Neuron (in vitro differentiated cells): ENCODE measurements around the gene PDLIM5.
"Not testable (repeated sequence)": the region's sequence is repeated elsewhere in the genome, so short reads cannot be mapped to it uniquely, and the experiment has no call there.

Experiments used
- H2AFZ ChIP-seq: one replicate; pipeline ENCODE4 v1.6.1; 2013; ENCODE audit warnings: low read depth, mild to moderate bottlenecking, inconsistent platforms, low read length, moderate library complexity
- H3K27me3 ChIP-seq: one replicate; pipeline ENCODE4 v1.6.1; 2013; ENCODE audit warnings: low read length; ENCODE audit not compliant: insufficient read depth
- H3K36me3 ChIP-seq: one replicate; pipeline ENCODE4 v1.6.1; 2013; ENCODE audit warnings: low read length; ENCODE audit not compliant: insufficient read depth
- H3K4me1 ChIP-seq: one replicate; pipeline ENCODE4 v1.6.1; 2013; ENCODE audit warnings: low read length; ENCODE audit not compliant: insufficient read depth
- H3K4me3 ChIP-seq: 2 replicates; pipeline ENCODE4 v1.5.1; 2013; ENCODE audit warnings: mild to moderate bottlenecking, low read length, moderate library complexity
- H3K9me3 ChIP-seq: one replicate; pipeline ENCODE4 v1.6.1; 2013; ENCODE audit warnings: low read length

The PDLIM5 gene

DNA sequence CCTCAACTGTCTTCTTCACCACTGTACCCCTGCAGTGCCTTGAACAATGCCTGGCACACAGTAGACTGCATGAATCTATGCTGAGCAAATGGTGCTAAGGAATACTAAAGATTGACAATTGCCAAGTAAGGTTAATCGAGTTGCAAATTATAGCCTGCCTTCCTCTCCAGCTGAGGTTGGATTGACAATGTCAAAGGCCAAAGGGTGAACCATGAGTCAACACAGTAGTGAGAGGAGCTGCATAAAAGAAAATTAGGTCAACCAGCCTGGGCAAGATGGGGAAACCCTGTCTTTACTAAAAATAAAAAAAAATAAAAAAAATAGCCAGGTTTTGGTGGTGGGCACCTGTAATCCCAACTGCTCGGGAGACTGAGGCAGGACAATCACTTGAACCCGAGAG is 208.9 kb downstream of the PDLIM5 start:
- Histone ChIP-seq H3K4me3 (no peak overlapping the region), H3K4me1 (no peaks in the 10 kb centered on the region), H3K36me3 (peaks cover 18% of the 10 kb centered on the region), H3K9me3 (no peaks in the 10 kb centered on the region), H2AFZ (no peak overlapping the region), H3K27me3 (no peaks in the 10 kb centered on the region)

DNA sequence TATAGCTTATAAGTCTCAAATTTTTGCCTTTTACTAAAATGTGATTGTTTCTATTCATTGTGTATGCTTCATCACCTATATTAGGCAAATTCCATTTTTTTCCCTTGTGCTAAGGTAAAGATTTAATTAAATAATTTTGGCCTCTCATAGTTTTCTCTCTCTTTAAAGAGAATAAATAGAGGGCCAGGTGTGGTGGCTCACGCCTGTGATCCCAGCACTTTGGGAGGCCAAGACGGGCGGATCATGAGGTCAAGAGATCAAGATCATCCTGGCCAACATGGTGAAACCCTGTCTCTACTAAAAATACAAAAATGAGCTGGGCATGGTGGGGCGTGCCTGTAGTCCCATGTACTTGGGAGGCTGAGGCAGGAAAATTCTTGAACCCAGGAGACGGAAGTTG is 213.3 kb downstream of the PDLIM5 start:
- not testable (repeated sequence) for H3K36me3 ChIP-seq, H3K27me3 ChIP-seq, H3K4me3 ChIP-seq, H3K9me3 ChIP-seq, H2AFZ ChIP-seq, H3K4me1 ChIP-seq

DNA sequence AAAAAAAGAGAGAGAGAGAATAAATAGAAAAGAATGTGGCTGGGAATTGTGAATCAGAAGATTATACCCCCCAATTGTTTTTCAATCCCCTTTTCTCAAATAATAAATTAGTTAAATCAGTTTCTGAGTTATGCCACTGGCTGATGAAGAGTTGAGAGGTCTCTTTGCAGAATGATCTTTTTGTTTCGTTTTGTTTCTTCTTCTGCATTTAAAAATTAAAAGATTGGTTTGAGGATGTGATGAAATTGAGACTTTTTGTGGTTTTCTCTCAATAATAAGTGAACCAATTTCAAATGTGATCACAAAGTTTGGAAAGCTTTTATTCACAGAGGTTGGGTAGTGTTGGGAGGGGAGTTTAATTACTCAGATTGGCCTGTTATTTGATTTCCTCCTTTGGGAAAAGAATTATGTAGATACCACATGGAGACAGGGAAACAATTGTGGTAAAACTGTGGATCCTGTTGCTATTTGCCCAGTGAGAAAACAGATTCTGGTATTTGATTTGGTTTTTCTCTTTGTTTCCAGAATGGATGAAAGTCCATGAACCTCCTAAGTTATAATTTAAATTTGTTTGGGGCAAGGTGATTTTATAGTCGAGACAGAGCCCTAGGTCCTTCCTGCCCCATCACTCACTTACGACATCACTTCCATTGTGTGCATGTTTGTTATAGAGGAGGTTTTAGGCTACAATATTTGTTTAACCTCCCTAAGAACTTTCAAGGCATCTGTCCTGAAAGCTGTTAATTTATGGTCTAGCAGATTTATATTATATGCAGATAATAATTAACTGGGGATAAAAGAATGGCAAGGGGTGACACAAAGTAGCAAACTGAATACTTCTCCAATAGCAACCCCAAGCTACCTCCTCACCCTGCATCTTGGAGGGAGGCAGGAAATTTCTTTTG is 214.0 kb downstream of the PDLIM5 start:
- peaks cover 2% of the 10 kb centered on the region for H3K36me3 ChIP-seq

DNA sequence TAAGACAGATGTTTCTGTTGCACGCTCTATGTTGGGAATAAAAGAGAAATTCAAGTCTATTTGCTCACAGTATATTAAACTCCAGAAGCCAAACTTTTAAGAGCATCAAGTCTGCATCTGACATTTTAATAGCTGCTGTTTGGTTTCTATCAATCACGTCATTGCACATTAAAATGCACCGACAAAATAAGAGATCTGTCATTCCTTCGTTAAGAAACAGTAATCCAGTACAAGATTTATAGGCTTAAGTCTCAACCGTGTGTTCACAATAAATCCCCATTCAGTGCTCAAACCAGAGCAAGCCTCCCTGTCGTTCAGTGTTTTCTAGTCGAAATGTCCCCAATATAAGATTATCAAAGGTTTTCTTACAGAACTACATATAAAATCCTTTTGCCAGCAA is 217.0 kb downstream of the PDLIM5 start:
- no peak overlapping the region for H3K4me3 ChIP-seq
- H3K36me3 ChIP-seq: peaks cover 2% of the 10 kb centered on the region
- H2AFZ ChIP-seq: no peak overlapping the region
- no peaks in the 10 kb centered on the region for H3K4me1 ChIP-seq
- no peaks in the 10 kb centered on the region for H3K27me3 ChIP-seq
- H3K9me3 ChIP-seq: no peaks in the 10 kb centered on the region

More for the DNA sequence above, 214.0 kb downstream of the PDLIM5 start:
- no peaks in the 10 kb centered on the region for H3K4me1 ChIP-seq
- H2AFZ ChIP-seq: no peak overlapping the region
- no peaks in the 10 kb centered on the region for H3K9me3 ChIP-seq
- no peak overlapping the region for H3K4me3 ChIP-seq
- no peaks in the 10 kb centered on the region for H3K27me3 ChIP-seq

DNA sequence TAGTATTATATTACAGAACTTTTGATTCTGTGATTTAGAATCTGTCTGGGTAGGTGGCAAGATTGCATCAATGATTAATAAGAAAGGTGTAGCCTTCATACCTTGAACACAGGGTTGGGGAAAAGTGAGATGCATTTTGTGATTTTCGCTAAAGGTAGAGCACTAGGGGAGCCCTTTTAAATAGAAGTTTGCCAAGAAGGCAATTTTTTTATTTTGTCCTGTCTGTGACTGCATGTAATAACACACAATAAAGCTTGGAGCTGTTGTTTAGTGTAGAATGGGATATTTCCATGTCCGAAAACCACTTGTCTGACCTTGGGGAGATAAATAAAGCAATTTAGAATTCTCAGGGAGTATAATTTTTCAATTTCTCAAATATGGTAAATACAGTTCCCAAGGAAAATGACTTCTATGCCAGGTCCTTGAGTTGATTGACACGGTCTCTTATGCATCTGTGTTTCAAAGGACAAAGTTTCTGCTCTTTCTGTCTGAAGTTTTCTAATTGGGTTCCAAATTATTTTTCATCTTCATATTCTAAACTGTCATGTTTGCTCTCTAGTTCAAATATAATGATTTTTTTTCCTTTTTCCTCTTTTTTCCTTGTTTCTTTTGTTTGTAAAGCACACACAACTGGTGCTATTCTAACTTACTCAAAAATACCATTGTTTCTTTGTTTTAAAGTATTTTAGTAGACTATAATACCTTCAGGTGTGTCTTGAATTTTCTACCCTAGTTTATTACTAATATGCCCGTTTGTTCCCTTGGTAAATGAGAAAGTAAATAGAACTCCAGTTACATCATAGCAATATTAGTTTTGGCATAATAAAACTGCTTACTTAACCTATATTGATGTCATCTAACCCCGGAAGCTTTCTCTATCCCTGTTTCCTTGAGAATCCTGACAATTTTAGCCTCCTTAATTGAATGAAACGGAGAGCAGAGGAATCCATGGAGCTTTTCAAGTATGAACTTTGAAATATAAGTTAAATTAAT is 218.2 kb downstream of the PDLIM5 start:
- H3K4me3 ChIP-seq: no peak overlapping the region
- no peaks in the 10 kb centered on the region for H3K4me1 ChIP-seq
- H3K27me3 ChIP-seq: no peaks in the 10 kb centered on the region
- H3K36me3 ChIP-seq: no peaks in the 10 kb centered on the region
- no peaks in the 10 kb centered on the region for H3K9me3 ChIP-seq
- H2AFZ ChIP-seq: no peak overlapping the region

DNA sequence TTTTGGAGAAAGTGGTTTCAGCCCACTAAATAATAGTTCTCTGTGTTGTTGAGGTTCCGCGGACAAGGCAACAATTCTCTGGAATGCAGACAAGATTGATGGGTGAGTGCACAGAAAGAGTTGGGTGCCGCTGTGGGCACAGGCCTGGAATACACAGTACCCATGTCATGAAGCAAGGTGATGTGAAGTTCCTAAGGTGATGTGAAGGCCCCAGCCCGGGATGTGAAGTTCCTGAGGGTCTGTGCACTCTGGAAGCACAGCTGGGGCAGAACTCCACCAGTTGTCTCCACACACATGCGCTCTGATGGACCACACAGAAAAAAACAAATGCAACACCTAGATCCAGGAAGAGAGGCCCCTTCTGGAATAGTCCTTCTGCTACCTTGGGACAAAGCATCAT is 219.4 kb downstream of the PDLIM5 start:
- Histone ChIP-seq H3K4me1 (no peaks in the 10 kb centered on the region), H3K9me3 (no peaks in the 10 kb centered on the region)

DNA sequence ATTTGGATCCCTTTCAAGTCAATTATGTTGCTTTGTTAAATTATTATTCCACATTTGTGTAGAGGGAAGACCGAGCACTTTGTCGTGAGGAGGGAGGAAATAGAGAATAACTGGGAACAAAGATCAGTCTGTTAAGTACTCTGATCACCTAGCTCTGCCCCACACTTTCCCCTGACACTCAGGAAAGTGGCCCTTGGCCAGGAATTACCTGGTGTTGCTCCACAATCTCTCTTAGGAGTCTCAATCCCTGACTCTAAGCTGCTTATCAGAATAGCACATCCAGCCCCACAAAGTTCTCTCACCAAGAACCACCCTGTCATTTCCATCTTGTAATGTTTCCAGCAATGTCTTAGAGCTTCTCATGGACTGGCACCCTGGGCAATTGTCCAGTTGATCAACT is 222.2 kb downstream of the PDLIM5 start:
- Histone ChIP-seq H3K4me3 (no peak overlapping the region), H3K27me3 (no peaks in the 10 kb centered on the region), H3K4me1 (peaks cover 8% of the 10 kb centered on the region), H3K36me3 (no peaks in the 10 kb centered on the region), H3K9me3 (no peaks in the 10 kb centered on the region), H2AFZ (no peak overlapping the region)

More for the DNA sequence above, 219.4 kb downstream of the PDLIM5 start:
- no peaks in the 10 kb centered on the region for H3K36me3 ChIP-seq
- H3K4me3 ChIP-seq: no peak overlapping the region
- no peaks in the 10 kb centered on the region for H3K27me3 ChIP-seq
- no peak overlapping the region for H2AFZ ChIP-seq

DNA sequence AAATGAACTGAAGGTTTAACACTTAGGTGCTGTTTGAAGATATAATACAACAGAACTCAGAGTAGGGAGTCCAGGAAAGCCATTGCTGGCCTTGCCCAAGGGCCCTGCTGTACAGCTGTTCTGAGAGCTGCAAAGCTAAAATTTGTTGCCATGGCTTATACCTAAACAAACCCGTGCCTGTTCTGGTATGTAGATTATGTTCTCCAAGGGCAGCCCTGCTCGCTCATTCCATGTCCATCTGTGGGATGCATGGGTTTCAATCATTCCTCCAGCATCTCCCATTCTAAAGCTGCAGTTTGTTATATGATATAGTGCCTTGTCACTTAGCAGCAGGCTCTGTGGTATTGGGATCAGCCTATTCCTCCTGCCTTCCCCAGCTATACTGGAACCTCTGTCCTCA is 225.2 kb downstream of the PDLIM5 start:
- Histone ChIP-seq H3K9me3 (no peaks in the 10 kb centered on the region), H3K27me3 (no peaks in the 10 kb centered on the region), H2AFZ (no peak overlapping the region), H3K36me3 (no peaks in the 10 kb centered on the region), H3K4me1 (peaks cover 8% of the 10 kb centered on the region), H3K4me3 (no peak overlapping the region)

DNA sequence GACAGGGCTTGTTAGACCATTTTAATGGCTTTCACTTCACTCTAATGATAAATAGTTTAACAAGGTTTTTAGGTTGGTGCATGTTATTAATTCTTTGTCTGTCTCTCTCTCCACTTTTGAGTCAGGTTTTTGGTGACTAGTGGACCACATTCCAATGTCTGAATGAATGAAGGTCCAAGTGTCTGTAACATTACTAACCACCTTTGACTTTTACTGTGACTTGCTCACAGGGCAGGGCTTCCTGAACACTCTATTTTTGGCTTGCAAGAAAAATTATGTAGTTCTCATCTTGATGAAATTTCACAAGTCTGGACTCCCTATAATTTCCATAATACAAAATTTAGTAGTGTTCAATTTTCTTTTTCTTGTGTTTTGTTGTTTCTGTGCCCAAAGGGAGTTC is 227.2 kb downstream of the PDLIM5 start:
- H2AFZ ChIP-seq: no peak overlapping the region

DNA sequence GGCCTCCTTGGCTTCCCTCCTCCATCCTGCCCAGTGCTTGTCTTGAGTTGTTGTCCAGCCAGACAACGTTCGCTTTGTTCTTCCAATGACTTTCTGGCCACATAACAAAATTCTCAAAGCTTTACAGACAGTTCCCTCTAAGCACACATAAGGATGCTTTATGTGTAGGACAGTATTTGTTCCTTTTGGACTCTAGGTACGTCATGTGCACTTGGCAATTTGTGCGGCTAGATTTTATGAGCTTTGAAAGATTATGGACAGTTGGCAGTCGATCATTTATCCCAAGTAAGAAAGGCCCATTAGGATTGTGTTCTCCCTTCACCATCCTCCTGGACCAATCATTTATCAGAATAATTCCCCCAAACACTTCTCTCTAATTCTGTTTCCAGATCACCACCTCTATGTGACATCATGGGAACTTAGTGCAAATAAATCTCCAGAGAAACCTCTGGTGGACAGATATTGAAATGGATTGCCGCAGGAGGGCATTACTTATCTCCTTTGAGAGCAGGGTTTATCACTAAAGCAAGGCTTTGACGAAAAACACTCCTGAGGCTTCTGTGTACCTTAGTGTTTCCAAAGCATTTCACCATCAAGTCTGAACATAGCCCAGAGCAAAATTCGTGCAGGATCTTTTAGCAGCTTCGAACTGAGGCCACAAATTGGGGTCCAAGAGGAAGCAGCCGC is 228.6 kb downstream of the PDLIM5 start:
- Histone ChIP-seq H2AFZ (no peak overlapping the region), H3K4me1 (peaks cover 12% of the 10 kb centered on the region), H3K36me3 (no peaks in the 10 kb centered on the region), H3K27me3 (no peaks in the 10 kb centered on the region), H3K4me3 (no peak overlapping the region), H3K9me3 (no peaks in the 10 kb centered on the region)

More for the DNA sequence above, 227.2 kb downstream of the PDLIM5 start:
- Histone ChIP-seq H3K36me3 (no peaks in the 10 kb centered on the region), H3K4me1 (peaks cover 8% of the 10 kb centered on the region), H3K27me3 (no peaks in the 10 kb centered on the region), H3K4me3 (no peak overlapping the region), H3K9me3 (no peaks in the 10 kb centered on the region)

DNA sequence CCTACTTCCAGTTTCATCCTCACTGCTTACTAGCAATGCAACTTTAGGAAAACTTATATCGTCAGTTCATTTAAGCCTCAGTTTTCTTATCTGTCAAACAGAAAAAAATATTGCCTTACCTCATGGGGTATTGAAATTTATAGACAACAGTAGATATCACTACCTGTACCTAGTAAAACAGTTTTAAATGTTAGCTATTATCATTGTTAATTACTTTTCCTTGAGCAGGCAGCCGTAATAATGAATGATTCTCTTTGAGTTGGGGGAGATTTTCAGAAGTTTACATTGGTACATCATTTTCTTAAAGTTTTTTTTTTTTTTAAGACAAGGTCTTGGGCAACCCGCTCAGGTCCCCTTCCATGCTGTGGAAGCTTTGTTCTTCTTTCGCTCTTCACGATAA is 234.3 kb downstream of the PDLIM5 start:
- no peak overlapping the region for H3K4me3 ChIP-seq
- no peak overlapping the region for H2AFZ ChIP-seq
- H3K4me1 ChIP-seq: peaks cover 4% of the 10 kb centered on the region
- H3K27me3 ChIP-seq: no peaks in the 10 kb centered on the region
- H3K9me3 ChIP-seq: no peaks in the 10 kb centered on the region
- H3K36me3 ChIP-seq: no peaks in the 10 kb centered on the region

DNA sequence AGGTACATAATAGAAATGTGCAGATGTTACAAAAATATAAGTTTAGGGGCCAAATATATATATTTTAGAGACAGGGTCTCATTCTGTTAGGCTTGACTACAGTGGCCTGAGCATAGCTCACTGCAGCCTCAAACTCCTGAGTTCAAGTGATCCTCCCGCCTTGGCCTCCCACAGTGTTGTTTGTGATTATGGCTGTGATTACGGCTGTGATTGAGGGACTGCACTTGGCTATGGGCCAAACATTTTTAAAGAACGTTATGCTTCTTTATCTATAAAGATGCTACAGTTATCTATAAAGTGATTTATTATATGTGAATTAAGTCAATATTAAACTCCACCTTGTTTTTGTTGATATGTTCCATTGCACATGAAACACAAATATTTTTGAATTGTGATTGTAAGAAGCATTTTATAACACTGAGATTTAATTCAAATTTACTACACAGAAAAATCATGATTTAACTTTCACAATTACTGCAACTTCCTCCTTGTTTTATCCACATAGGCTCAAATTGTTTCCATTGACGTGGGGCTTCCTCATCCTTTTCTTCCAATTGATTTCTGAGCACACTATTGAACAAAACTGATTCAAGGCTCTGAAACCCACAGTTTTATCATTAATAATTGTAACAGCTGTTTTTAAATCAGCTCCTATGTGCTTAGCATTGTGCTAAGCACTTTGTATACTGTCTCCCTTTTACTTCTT is 237.6 kb downstream of the PDLIM5 start:
- Histone ChIP-seq H2AFZ (no peak overlapping the region), H3K9me3 (no peaks in the 10 kb centered on the region), H3K27me3 (no peaks in the 10 kb centered on the region)

More for the DNA sequence above, 237.6 kb downstream of the PDLIM5 start:
- H3K4me1 ChIP-seq: peaks cover 3% of the 10 kb centered on the region
- no peaks in the 10 kb centered on the region for H3K36me3 ChIP-seq
- no peak overlapping the region for H3K4me3 ChIP-seq
